Endothelial cell of umbilical vein (primary cell): ENCODE data around the gene ZFR.

Experiments used
- EZH2 ChIP-seq: IDR thresholded peaks from 2 replicates; pipeline ENCODE4 v1.6.1; 2012; ENCODE audit warnings: borderline replicate concordance, low read depth, mild to moderate bottlenecking, moderate library complexity, low read length, inconsistent platforms; ENCODE audit not compliant: severe bottlenecking
- FOS ChIP-seq: IDR thresholded peaks from 2 replicates; pipeline ENCODE4 v1.6.1; 2011; ENCODE audit warnings: mild to moderate bottlenecking, low read length, moderate library complexity, borderline replicate concordance; ENCODE audit not compliant: insufficient read depth
- MYC ChIP-seq: IDR thresholded peaks from one replicate; pipeline ENCODE4 v1.6.1; 2011; ENCODE audit warnings: mild to moderate bottlenecking, low read depth, low read length
- POLR2A ChIP-seq: IDR thresholded peaks from 2 replicates; pipeline ENCODE4 v1.6.1; 2012; ENCODE audit warnings: low read depth, mild to moderate bottlenecking, control low read depth, low read length
- POLR2AphosphoS5 ChIP-seq: IDR thresholded peaks from 2 replicates; pipeline ENCODE4 v1.6.1; 2012; ENCODE audit warnings: low read depth, mild to moderate bottlenecking, control low read depth, low read length, moderate library complexity; ENCODE audit not compliant: insufficient read depth
- TF ChIP-seq, protein P1 (sequence below): IDR thresholded peaks from 2 replicates; pipeline ENCODE4 v1.6.1; 2011; ENCODE audit not compliant: insufficient read depth, insufficient read length
- TF ChIP-seq, protein P2 (sequence below), 2 donors: IDR thresholded peaks; 1 replicate in 1 of 2; 2 replicates in 1 of 2; pipeline ENCODE4 v1.5.1; 2011; ENCODE audit warnings: low read length in 2 of 2, mild to moderate bottlenecking in 2 of 2, moderate library complexity in 2 of 2, control low read depth in 1 of 2, inconsistent platforms in 1 of 2, low read depth in 1 of 2; ENCODE audit not compliant: insufficient read depth in 1 of 2; ENCODE audit errors: extremely low read depth in 1 of 2

DNA sequence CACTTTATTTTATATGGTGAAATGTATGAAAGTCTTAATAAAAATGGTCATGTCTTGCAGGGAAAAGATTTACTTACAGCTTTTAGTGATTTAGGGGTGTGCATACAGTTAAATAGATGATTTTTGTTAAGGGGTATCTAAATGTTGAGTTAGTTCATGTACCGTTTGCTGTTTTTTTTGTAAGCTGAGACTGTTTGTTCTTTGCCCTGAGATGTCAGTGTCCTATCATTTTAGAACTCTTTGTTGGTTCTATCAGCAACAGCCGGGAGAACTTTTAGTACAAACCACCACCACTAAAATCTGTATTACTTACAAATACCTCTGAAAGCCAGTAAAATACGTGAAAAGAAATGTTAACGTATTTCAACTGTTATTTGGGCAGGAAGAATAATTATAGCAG lies 75.5 kb downstream of the ZFR start:
- no peak for TF ChIP-seq POLR2A
- no peak for TF ChIP-seq FOS
- TF ChIP-seq, protein P1, sequence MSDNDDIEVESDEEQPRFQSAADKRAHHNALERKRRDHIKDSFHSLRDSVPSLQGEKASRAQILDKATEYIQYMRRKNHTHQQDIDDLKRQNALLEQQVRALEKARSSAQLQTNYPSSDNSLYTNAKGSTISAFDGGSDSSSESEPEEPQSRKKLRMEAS, result no peak
- TF ChIP-seq, protein P2, sequence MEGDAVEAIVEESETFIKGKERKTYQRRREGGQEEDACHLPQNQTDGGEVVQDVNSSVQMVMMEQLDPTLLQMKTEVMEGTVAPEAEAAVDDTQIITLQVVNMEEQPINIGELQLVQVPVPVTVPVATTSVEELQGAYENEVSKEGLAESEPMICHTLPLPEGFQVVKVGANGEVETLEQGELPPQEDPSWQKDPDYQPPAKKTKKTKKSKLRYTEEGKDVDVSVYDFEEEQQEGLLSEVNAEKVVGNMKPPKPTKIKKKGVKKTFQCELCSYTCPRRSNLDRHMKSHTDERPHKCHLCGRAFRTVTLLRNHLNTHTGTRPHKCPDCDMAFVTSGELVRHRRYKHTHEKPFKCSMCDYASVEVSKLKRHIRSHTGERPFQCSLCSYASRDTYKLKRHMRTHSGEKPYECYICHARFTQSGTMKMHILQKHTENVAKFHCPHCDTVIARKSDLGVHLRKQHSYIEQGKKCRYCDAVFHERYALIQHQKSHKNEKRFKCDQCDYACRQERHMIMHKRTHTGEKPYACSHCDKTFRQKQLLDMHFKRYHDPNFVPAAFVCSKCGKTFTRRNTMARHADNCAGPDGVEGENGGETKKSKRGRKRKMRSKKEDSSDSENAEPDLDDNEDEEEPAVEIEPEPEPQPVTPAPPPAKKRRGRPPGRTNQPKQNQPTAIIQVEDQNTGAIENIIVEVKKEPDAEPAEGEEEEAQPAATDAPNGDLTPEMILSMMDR (IDR thresholded peaks at IDR 0.05; ENCODE audit: extremely low read depth in 1 of 2, insufficient read depth in 1 of 2, low read depth in 1 of 2, low read length in 2 of 2), result no peak
- TF ChIP-seq EZH2, result no peak
- TF ChIP-seq MYC, result no peak
- TF ChIP-seq POLR2AphosphoS5, result no peak
